GM19240 (cell line): Measurements from ENCODE around the gene LIMS2.

Experiments
- DNase-seq: peaks from one replicate; pipeline ENCODE4 v3.0.0; 2011; ENCODE audit warnings: low spot score; ENCODE audit not compliant: insufficient read length

LIMS2 gene

GRCh38 chr2:127646487-127647241 is 28.7 kb downstream of the LIMS2 start:
- no peak for DNase-seq

GRCh38 chr2:127645395-127646291 is 29.7 kb downstream of the LIMS2 start, which contains the start of gene GPR17:
GPR17 (plus strand) TSS chr2:127646153; CDS start chr2:127650736, 4,583 bp downstream.
- DNase-seq: no peak

- no peak for DNase-seq
Observed at GRCh38 chr2:127645026-127645394, 30.3 kb downstream of the LIMS2 start.

DNA sequence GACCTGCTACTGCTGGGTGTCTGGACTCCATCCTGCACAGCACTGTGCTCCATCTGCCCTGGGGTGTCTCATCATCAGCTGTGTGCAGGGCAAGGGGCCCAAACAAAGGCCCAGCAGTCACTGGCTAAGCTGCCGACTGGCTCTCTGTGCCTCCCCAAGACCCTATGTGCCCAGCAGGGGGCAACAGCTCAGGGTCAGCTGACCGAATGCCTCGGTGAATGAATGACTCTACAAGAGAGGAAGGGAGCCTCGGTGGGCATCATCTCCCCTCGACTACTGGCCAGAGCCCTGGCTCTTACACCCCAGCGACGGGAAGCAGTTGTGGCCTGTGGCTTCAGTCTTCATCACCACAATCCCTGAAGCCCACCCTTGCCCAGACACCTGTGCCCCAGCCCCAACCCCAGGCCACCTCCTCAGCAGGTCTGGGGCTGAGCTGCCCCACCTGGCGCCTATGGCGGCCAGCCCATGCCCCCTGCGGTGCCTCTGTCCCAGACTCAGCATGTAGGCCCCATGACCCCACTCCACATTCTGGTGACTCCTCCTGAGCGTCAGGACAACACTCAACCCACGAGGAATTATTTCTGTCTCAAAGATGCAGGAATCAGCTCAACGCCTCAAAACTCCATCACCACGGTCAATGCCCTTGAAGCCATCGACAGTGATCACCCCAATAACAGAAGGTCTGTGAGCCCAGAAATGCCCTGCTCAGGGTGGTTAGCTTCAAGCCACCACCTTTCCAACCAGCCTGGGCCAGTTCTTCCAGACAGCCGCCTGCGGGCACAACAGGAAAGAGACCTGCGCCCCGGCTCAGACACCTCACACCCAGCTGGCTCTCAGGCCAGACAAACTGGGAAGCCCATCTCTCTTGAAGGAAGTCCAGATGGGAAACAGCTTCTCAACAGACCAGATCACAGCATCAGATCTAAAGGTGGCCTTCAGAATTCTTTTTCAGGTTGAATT is 31.0 kb downstream of the LIMS2 start:
- DNase-seq: no peak

DNA sequence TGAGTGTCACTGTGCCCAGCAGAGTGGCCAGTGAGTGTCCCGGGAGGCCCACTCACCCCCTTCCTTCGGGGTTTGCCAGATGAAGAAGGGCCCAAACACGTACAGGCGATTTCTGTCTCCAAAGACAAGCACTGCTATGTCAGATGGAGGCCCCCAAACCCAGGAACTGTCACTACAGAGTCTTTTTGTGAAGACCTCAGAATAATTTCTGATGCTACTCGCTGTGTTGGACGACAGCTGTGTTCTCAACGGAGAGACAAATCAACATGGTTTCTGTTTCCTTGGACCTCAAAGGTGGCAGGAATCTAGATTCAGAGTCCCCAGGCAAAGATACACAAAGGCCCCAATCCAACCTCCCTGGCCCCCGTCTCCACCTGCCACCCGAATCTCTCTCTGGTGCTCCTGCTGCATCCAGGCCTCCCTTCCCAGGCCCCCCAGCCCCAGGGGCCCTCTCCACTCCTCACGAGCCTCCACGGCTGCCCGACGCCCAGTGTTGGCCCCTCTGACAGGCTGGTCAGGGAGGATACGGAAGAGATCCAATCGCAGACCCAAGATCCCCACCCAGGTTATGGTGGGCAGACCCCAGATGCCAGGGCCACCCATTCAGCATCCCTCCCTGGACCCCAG is 31.8 kb downstream of the LIMS2 start:
- no peak for DNase-seq

- DNase-seq: no peak
Observed at GRCh38 chr2:127642706-127643438, 32.5 kb downstream of the LIMS2 start.

GRCh38 chr2:127641846-127642507 is 33.4 kb downstream of the LIMS2 start:
- no peak for DNase-seq

GRCh38 chr2:127641133-127641532 is 34.2 kb downstream of the LIMS2 start:
- DNase-seq: no peak

DNA sequence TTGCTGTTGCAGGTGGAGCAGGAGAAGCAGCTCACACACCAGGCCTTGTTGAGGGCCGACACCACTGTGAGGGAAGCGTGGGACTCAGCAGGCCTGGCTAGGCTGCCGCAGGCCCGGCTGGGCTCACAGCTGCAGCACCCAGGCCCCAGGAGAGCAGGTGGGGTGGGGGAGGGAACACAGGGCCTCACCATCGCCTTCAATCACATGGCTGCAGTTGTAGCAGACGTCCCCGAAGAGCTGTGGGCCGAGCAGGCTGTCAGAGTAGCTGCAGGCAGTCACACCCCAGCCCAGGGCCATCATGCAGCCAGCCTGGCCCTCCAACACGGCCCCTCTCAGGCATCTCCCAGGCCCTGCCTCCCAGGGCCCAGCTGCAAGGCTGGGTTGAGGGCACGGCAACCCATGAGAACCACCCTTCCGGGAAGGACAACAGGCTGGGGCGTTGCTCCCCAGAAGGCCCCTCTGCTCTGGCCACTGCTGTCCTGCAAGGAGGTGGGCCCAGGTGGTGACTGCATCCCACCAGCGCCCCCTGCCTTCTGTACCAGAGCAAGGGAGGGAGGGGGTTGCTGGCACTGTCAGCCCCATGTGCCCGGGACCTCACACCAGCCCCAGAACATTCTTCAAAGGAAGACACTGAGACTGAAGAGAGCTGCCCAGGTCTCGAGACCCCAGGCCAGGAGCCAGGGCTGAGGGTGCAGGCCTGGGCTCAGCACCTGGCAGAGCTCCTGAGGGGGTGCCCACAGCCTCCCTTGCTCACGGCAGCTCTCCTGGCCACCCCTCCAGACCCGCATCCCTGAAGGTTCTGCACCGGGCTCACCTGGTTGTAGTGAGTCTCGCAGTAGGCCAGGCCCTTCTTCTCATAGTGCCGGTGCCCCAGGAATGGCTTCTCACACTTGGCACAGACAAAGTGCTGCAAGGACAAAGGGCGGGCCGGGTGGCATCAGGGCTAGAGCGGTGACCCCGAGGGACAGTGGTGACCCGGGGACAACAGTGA is 35.0 kb downstream of the LIMS2 start:
- peak; percentile 42 for DNase-seq

GRCh38 chr2:127639111-127639474 is 36.2 kb downstream of the LIMS2 start:
- DNase-seq: no peak

DNA sequence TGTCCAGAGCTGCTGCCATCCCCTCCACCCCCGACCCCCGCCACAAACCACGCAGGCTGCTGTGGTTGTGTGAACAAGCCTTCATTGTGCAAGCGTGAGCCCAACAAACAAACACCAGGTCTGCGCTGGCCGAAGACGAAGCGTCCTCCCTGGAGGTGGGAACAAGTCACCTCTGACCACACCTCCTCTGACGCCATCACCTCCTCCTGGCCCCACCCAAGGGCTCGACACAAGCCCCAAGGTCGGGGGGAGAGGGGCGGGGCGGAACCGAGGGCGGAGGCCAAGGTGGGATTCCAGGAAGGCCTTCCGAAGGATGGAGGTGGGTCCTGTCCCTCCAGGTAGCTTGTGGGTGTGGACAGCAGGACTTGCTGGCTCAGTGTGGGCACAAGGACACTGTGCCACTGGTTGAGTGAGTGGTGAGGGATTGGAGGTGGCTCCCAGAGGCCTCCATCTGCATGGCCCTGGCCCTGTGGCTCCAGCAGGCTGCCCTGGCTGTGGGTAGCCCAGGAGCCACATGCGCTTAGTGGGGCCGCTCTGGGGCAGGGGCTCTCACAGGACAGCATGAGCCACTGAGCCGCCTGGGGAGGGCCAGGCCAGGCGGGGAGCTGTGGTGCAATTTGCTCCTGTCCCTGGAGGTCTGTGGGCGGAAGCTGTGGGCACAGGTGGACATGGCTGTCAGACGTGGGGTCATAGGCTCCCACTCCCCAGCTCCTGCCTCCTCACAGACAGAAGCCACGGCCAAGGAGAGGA is 36.8 kb downstream of the LIMS2 start:
- DNase-seq: no peak

- no peak for DNase-seq
Observed at GRCh38 chr2:127637725-127638252, 37.5 kb downstream of the LIMS2 start.

DNA sequence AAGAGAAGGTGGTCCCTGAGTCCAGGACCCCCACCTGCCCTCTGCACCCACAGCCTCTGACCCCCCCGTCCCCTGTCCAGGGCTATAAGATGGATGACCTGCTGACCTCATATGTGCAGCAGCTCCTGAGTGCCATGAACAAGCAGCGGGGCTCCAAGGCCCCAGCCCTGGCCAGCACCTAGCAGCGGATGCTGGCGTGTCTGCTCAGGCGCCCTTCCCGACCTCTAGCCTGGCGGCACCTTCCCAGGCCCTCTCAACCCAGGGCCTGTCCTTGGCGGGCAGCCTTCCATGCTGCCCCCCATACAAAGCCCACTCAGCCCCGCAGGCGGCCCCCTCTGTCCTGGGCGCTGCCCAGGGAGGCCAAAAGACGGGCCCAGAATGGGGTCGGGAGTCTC is 38.1 kb downstream of the LIMS2 start:
- no peak for DNase-seq

- no peak for DNase-seq
Observed at GRCh38 chr2:127636248-127637235, 38.8 kb downstream of the LIMS2 start.

GRCh38 chr2:127635380-127636237 is 39.7 kb downstream of the LIMS2 start:
- DNase-seq: no peak
